PC-9 (cell line): ENCODE measurements around the gene LRRC28. TPM values are rescaled to one million over a fixed set of nuclear protein-coding genes. Genes with fewer than 3 reads are reported as not detected.
A peak's percentile ranks its signal among the peaks of the same experiment; 100 is the strongest.

Experiments used
- BruUV-seq: library from RNA; stranded (reverse); fragments of 400-500 nt; replicated peaks from 2 replicates; lab custom pipeline; 2021; lab: Mats Ljungman, UMichigan
- CTCF ChIA-PET: fragments of 300-600 bp; sonication (Branson Sonifier 250); formaldehyde crosslinking; loops from one replicate; lab custom pipeline; 2022; ENCODE audit warnings: antibody characterized with exemption; lab: Charles Lee
- POLR2A ChIA-PET: fragments of 300-600 bp; sonication (Branson Sonifier 250); formaldehyde crosslinking; loops from one replicate; lab custom pipeline; 2022; ENCODE audit warnings: antibody characterized with exemption; ENCODE audit not compliant: unreplicated experiment; lab: Charles Lee
- DNase-seq, 2 experiments: peaks; one replicate each; pipeline versions ENCODE4 v3.0.0 to v3.0.0-alpha.2; 2015 to 2022; ENCODE audit warnings: mixed read lengths in 1 of 2
- H2AFZ ChIP-seq: fragments of 200-600 bp; sonication (generic); 2 replicates; pipeline ENCODE4 v1.8.1; 2017; ENCODE audit warnings: antibody characterized with exemption
- H3F3A ChIP-seq: fragments of 200-600 bp; sonication (generic); 2 replicates; pipeline ENCODE4 v1.8.1; 2017; ENCODE audit warnings: antibody characterized with exemption, mild to moderate bottlenecking, low read depth; ENCODE audit not compliant: insufficient read depth
- H3K27ac ChIP-seq: fragments of 200-600 bp; sonication (generic); 2 replicates; pipeline ENCODE4 v1.6.1; 2016; ENCODE audit warnings: mixed run types
- H3K27me3 ChIP-seq: fragments of 200-600 bp; sonication (generic); 2 replicates; pipeline ENCODE4 v1.6.1; 2016; ENCODE audit warnings: low read depth, mixed run types; ENCODE audit not compliant: insufficient read depth
- H3K36me3 ChIP-seq: fragments of 200-600 bp; sonication (generic); 2 replicates; pipeline ENCODE4 v1.6.1; 2016; ENCODE audit warnings: low read depth, mixed run types
- H3K4me1 ChIP-seq: fragments of 200-600 bp; sonication (generic); replicated peaks from 2 replicates; pipeline ENCODE4 v1.6.1; 2016; ENCODE audit warnings: mixed run types; ENCODE audit not compliant: insufficient read depth
- H3K4me2 ChIP-seq: fragments of 200-600 bp; sonication (generic); 2 replicates; pipeline ENCODE4 v1.6.1; 2017; ENCODE audit warnings: mixed run types
- H3K4me3 ChIP-seq: fragments of 200-600 bp; sonication (generic); 2 replicates; pipeline ENCODE4 v1.6.1; 2016; ENCODE audit warnings: mixed run types
- H3K79me2 ChIP-seq: fragments of 200-600 bp; sonication (generic); 2 replicates; pipeline ENCODE4 v1.6.1; 2017; ENCODE audit warnings: low read depth, mixed run types
- H3K9me2 ChIP-seq: fragments of 200-600 bp; sonication (generic); 2 replicates; pipeline ENCODE4 v1.8.1; 2017; ENCODE audit warnings: mild to moderate bottlenecking; ENCODE audit not compliant: insufficient read depth
- H3K9me3 ChIP-seq: fragments of 200-600 bp; sonication (generic); 2 replicates; pipeline ENCODE4 v1.8.1; 2016; ENCODE audit warnings: low read depth; ENCODE audit not compliant: insufficient read depth
- H4K20me1 ChIP-seq: fragments of 200-600 bp; sonication (generic); 2 replicates; pipeline ENCODE4 v1.8.1; 2017; ENCODE audit not compliant: insufficient read depth
- CTCF ChIP-seq: fragments of 200-600 bp; sonication (generic); conservative IDR thresholded peaks from 2 replicates; pipeline ENCODE4 v1.6.1; 2017; ENCODE audit warnings: mixed run types, antibody characterized with exemption, mild to moderate bottlenecking, moderate library complexity
- EZH2 ChIP-seq: fragments of 200-600 bp; sonication (generic); IDR thresholded peaks from 2 replicates; pipeline ENCODE4 v1.8.0; 2017; ENCODE audit warnings: antibody characterized with exemption, low read depth
- intact Hi-C: fragments of 100-400 bp; cut with micrococcal nuclease; formaldehyde crosslinking; loops from one replicate; pipeline ENCODE4 v1.10.0; 2022; ENCODE audit not compliant: unreplicated experiment
- total RNA-seq: library from RNA; stranded (reverse); gene quantifications from 2 replicates; pipeline ENCODE4 v1.2.3, GENCODE V29; 2021

Gene LRRC28
- total RNA-seq, 1 experiment from 2014 or later, result 13.5 TPM

- Histone ChIP-seq H3K79me2 (no peaks in the 10 kb centered on the region), H4K20me1 (no peaks in the 10 kb centered on the region), H3K36me3 (no peaks in the 10 kb centered on the region), H3K27ac (peak overlapping the region; percentile 92), H3K4me1 (peaks cover 16% of the 10 kb centered on the region), H3K4me2 (peak overlapping the region; percentile 62), H2AFZ (peak overlapping the region; percentile 84), H3K9me3 (peaks cover 10% of the 10 kb centered on the region), H3K27me3 (no peaks in the 10 kb centered on the region), H3K4me3 (peak overlapping the region; percentile 39; the same call in 1 of the 2 replicates), H3K9me2 (no peaks in the 10 kb centered on the region), H3F3A (no peaks in the 10 kb centered on the region)
- ChIA-PET POLR2A (interaction anchor here (0.7 kb wide), 1 partner anchor 23 kb away, joined by 3 read pairs; no protein-coding TSS in a partner anchor), CTCF (no interaction called here)
- TF ChIP-seq EZH2 (no peak), CTCF (no peak)
- peak in 1 of 2 experiments; percentile 47 for DNase-seq
- BruUV-seq, result no TSS peak
- intact Hi-C loops, result no loop called here
Measured at GRCh38 chr15:99324082-99324620, 72.9 kb downstream of the LRRC28 start.

- Histone ChIP-seq H3K79me2 (no peaks in the 10 kb centered on the region), H3K4me1 (peaks cover 16% of the 10 kb centered on the region), H3K4me3 (peak overlapping the region; percentile 39; the same call in 1 of the 2 replicates), H4K20me1 (no peaks in the 10 kb centered on the region), H3K4me2 (peak overlapping the region; percentile 62), H3K9me2 (no peaks in the 10 kb centered on the region), H3K36me3 (no peaks in the 10 kb centered on the region), H3K9me3 (peaks cover 10% of the 10 kb centered on the region), H2AFZ (peak overlapping the region; percentile 84), H3K27me3 (no peaks in the 10 kb centered on the region), H3F3A (no peaks in the 10 kb centered on the region), H3K27ac (peak overlapping the region; percentile 92)
- intact Hi-C loops, result no loop called here
- BruUV-seq, result no TSS peak
- DNase-seq, result no peak
- POLR2A ChIA-PET, result no interaction called here
- CTCF ChIA-PET, result no interaction called here
- TF ChIP-seq EZH2 (no peak), CTCF (no peak)
Measured at GRCh38 chr15:99324700-99325099, 73.4 kb downstream of the LRRC28 start.

- no peaks in the 10 kb centered on the region for H3K27me3 ChIP-seq
- ChIA-PET POLR2A (no interaction called here), CTCF (no interaction called here)
- TF ChIP-seq CTCF, result no peak
- no peak for TF ChIP-seq EZH2
- H3K79me2 ChIP-seq, result no peaks in the 10 kb centered on the region
- no peak overlapping the region for H3K4me2 ChIP-seq
- H3F3A ChIP-seq, result no peaks in the 10 kb centered on the region
- H3K4me3 ChIP-seq, result no peak overlapping the region
- no peaks in the 10 kb centered on the region for H3K36me3 ChIP-seq
- peaks cover 10% of the 10 kb centered on the region for H3K9me3 ChIP-seq
- H3K9me2 ChIP-seq, result no peaks in the 10 kb centered on the region
- H3K4me1 ChIP-seq, result peaks cover 16% of the 10 kb centered on the region
- no peak overlapping the region for H2AFZ ChIP-seq
- intact Hi-C loops, result no loop called here
- H4K20me1 ChIP-seq, result no peaks in the 10 kb centered on the region
- BruUV-seq, result no TSS peak
- DNase-seq, result no peak
- H3K27ac ChIP-seq, result no peak overlapping the region
Measured at GRCh38 chr15:99326235-99326634, 75.0 kb downstream of the LRRC28 start.
